Keratinocyte (primary cell): ENCODE data around the gene SNRNP25. TPM values are rescaled to one million over a fixed set of nuclear protein-coding genes. Genes with fewer than 3 reads are reported as not detected.

Source experiments
- DNase-seq: peaks from one replicate; pipeline ENCODE4 v3.0.0-alpha.2; 2011; ENCODE audit warnings: low read depth, missing footprints, low spot score
- FAIRE-seq: peaks from 2 replicates; lab custom pipeline; 2011; peaks lifted over from hg19 to GRCh38; lab: Jason Lieb, UNC
- H2AFZ ChIP-seq: 2 replicates; pipeline ENCODE4 v1.6.0; 2012; ENCODE audit warnings: low read length, control low read depth, inconsistent platforms; ENCODE audit not compliant: control insufficient read depth
- H3K27ac ChIP-seq: 2 replicates; pipeline ENCODE4 v1.5.1; 2011; ENCODE audit warnings: low read length; ENCODE audit not compliant: control insufficient read depth, insufficient read depth
- H3K27me3 ChIP-seq: 3 replicates; pipeline ENCODE4 v1.6.0; 2011; ENCODE audit warnings: low read length; ENCODE audit not compliant: control insufficient read depth, insufficient read depth; ENCODE audit errors: extremely low read depth
- H3K36me3 ChIP-seq, 2 experiments: 2 replicates in 1 of 2; 3 replicates in 1 of 2; pipeline ENCODE4 v1.5.1; 2011; ENCODE audit warnings: low read length in 2 of 2, mild to moderate bottlenecking in 1 of 2; ENCODE audit not compliant: control insufficient read depth in 2 of 2, insufficient read depth in 2 of 2; ENCODE audit errors: extremely low read depth in 1 of 2
- H3K4me1 ChIP-seq: 3 replicates; pipeline ENCODE4 v1.5.1; 2011; ENCODE audit warnings: low read length; ENCODE audit not compliant: control insufficient read depth, insufficient read depth; ENCODE audit errors: extremely low read depth
- H3K4me2 ChIP-seq: 3 replicates; pipeline ENCODE4 v1.6.0; 2011; ENCODE audit warnings: low read depth, low read length; ENCODE audit not compliant: control insufficient read depth, insufficient read depth; ENCODE audit errors: extremely low read depth
- H3K4me3 ChIP-seq, 3 experiments: fragments of 200-600 bp in 1 of 3; sonication (generic) in 1 of 3; 2 replicates in 2 of 3; 3 replicates in 1 of 3; pipeline ENCODE4 v1.5.1; 2011 to 2016; ENCODE audit warnings: low read length in 3 of 3, mild to moderate bottlenecking in 3 of 3, control low read depth in 2 of 3, inconsistent platforms in 1 of 3, low read depth in 1 of 3, mixed read lengths in 1 of 3, mixed run types in 1 of 3, moderate library complexity in 1 of 3; ENCODE audit not compliant: control insufficient read depth in 2 of 3, insufficient read depth in 2 of 3; ENCODE audit errors: extremely low read depth in 1 of 3
- H3K79me2 ChIP-seq: 2 replicates; pipeline ENCODE4 v1.6.0; 2012; ENCODE audit warnings: low read length; ENCODE audit not compliant: control insufficient read depth, insufficient read depth
- H3K9ac ChIP-seq: 3 replicates; pipeline ENCODE4 v1.6.0; 2011; ENCODE audit warnings: low read length; ENCODE audit not compliant: control insufficient read depth, insufficient read depth; ENCODE audit errors: extremely low read depth
- H3K9me1 ChIP-seq: 3 replicates; pipeline ENCODE4 v1.6.0; 2011; ENCODE audit warnings: low read length; ENCODE audit not compliant: control insufficient read depth, insufficient read depth; ENCODE audit errors: extremely low read depth
- H3K9me3 ChIP-seq: 2 replicates; pipeline ENCODE4 v1.5.1; 2012; ENCODE audit warnings: low read depth, low read length; ENCODE audit not compliant: control insufficient read depth
- H4K20me1 ChIP-seq: 3 replicates; pipeline ENCODE4 v1.6.0; 2011; ENCODE audit warnings: low read length; ENCODE audit not compliant: control insufficient read depth, insufficient read depth; ENCODE audit errors: extremely low read depth
- CTCF ChIP-seq, 3 experiments: IDR thresholded peaks in 1 of 3; conservative IDR thresholded peaks in 1 of 3; optimal IDR thresholded peaks in 1 of 3; 2 replicates in 2 of 3; 3 replicates in 1 of 3; pipeline versions ENCODE3 to v1.5.1; 2011; ENCODE audit warnings: low read length in 3 of 3, mild to moderate bottlenecking in 3 of 3, moderate library complexity in 2 of 3, control low read depth in 1 of 3, inconsistent platforms in 1 of 3; ENCODE audit not compliant: insufficient read depth in 2 of 3; ENCODE audit errors: extremely low read depth in 1 of 3
- EZH2 ChIP-seq: IDR thresholded peaks from one replicate; pipeline ENCODE4 v1.6.1; 2012; ENCODE audit warnings: inconsistent platforms, mild to moderate bottlenecking, low read length, moderate library complexity
- dilution Hi-C: fragments of 300-500 bp; cut with MboI; formaldehyde crosslinking; loops from one replicate; pipeline ENCODE4 v1.7.0; 2020; ENCODE audit warnings: low sequenced_read_pairs; ENCODE audit not compliant: extremely low pct_ligation_motif_present
- polyA plus RNA-seq, 5 experiments: library from polyadenylated mRNA; depleted of rRNA in 3 of 5; stranded (reverse) in 3 of 5; stranded (forward) in 1 of 5; unstranded in 1 of 5; fragments of >200 nt; gene quantifications; 1 replicate in 1 of 5; 2 replicates in 3 of 5; 3 replicates in 1 of 5; pipeline versions ENCODE4 v1.2.1 to v1.2.3, GENCODE V29; 2011 to 2012; ENCODE audit warnings: missing spikeins in 2 of 5, low read depth in 1 of 5, low replicate concordance in 1 of 5

The SNRNP25 gene
- polyA plus RNA-seq, 1 donor (not counting 4 experiments of a cell fraction or from before 2014, with no cell fraction given), result 45.9 TPM

DNA sequence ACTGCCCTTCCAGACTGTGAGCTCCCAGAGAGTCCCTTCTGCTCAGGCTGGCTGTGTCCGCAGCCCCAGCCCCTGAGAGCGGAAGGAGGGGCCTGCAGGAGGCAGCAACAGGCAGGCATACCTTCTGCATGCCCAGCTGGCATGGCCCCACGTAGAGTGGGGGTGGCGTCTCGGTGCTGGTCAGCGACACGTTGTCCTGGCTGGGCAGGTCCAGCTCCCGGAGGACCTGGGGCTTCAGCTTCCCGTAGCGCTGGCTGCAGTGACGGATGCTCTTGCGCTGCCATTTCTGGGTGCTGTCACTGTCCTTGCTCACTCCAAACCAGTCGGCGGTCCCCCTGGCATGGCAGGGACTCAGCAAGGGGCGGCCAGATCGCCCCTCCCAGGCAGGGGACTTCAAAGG, 9.8 kb downstream of the SNRNP25 start:
- TF ChIP-seq EZH2, result no peak
- TF ChIP-seq CTCF (optimal IDR thresholded peaks at IDR 0.05 in 1 of 3, IDR thresholded peaks at IDR 0.05 in 1 of 3, conservative IDR thresholded peaks at IDR 0.05 in 1 of 3; ENCODE audit: extremely low read depth in 1 of 3, insufficient read depth in 2 of 3, low read length in 3 of 3), result no peak
- FAIRE-seq, result no peak

GRCh38 chr16:63998-64913, 10.6 kb downstream of the SNRNP25 start:
- no peak for FAIRE-seq
- TF ChIP-seq EZH2 (no peak), CTCF (optimal IDR thresholded peaks at IDR 0.05 in 1 of 3, IDR thresholded peaks at IDR 0.05 in 1 of 3, conservative IDR thresholded peaks at IDR 0.05 in 1 of 3; ENCODE audit: extremely low read depth in 1 of 3, insufficient read depth in 2 of 3, low read length in 3 of 3) (no peak)
- peaks cover 4% of the 10 kb centered on the region for H4K20me1 ChIP-seq

More for the DNA sequence above, 9.8 kb downstream of the SNRNP25 start:
- no peak for DNase-seq
- Histone ChIP-seq H3K9me1 (no peaks in the 10 kb centered on the region), H3K36me3 (peaks cover 22 to 34% of the 10 kb centered on the region in 2 experiments), H4K20me1 (peaks cover 4% of the 10 kb centered on the region), H3K9me3 (no peaks in the 10 kb centered on the region), H3K27ac (no peak overlapping the region), H3K79me2 (peaks cover 6% of the 10 kb centered on the region), H3K4me1 (peaks cover 2% of the 10 kb centered on the region), H3K4me3 (no peak overlapping the region), H3K27me3 (no peaks in the 10 kb centered on the region), H3K4me2 (no peak overlapping the region), H2AFZ (no peak overlapping the region), H3K9ac (no peak overlapping the region)
- dilution Hi-C loops, result no loop called here

More at GRCh38 chr16:63998-64913, 10.6 kb downstream of the SNRNP25 start:
- no peak overlapping the region for H3K4me2 ChIP-seq
- DNase-seq, result no peak
- no peak overlapping the region for H2AFZ ChIP-seq
- no peaks in the 10 kb centered on the region for H3K27me3 ChIP-seq
- H3K9me3 ChIP-seq, result no peaks in the 10 kb centered on the region
- H3K4me1 ChIP-seq, result peaks cover 3% of the 10 kb centered on the region
- dilution Hi-C loops, result no loop called here
- H3K9ac ChIP-seq, result no peak overlapping the region
- no peak overlapping the region for H3K4me3 ChIP-seq
- H3K36me3 ChIP-seq, result peaks cover 19 to 30% of the 10 kb centered on the region in 2 experiments
- no peak overlapping the region for H3K27ac ChIP-seq
- H3K79me2 ChIP-seq, result peaks cover 12% of the 10 kb centered on the region
- H3K9me1 ChIP-seq, result no peaks in the 10 kb centered on the region
